Dendritic cell treated with granulocyte-macrophage colony-stimulating factor and Interleukin-4, amounts not matched to agents 40 ng/mL and 50 ng/mL, for 4 days (primary cell): ENCODE measurements around the gene HDAC4.

Source experiments
- H3K27ac Mint-ChIP-seq: one replicate; pipeline ENCODE4 v1.8.0; 2022; ENCODE audit warnings: mild to moderate bottlenecking, mixed read lengths
- H3K27me3 Mint-ChIP-seq: one replicate; pipeline ENCODE4 v1.8.0; 2022; ENCODE audit warnings: mild to moderate bottlenecking, mixed read lengths
- H3K36me3 Mint-ChIP-seq: one replicate; pipeline ENCODE4 v1.8.0; 2022; ENCODE audit warnings: low read depth, mixed read lengths
- H3K4me1 Mint-ChIP-seq: one replicate; pipeline ENCODE4 v1.8.0; 2022; ENCODE audit warnings: low read depth, mixed read lengths
- H3K4me3 Mint-ChIP-seq: one replicate; pipeline ENCODE4 v1.8.0; 2022; ENCODE audit warnings: mild to moderate bottlenecking, moderate library complexity, mixed read lengths
- H3K9me3 Mint-ChIP-seq: one replicate; pipeline ENCODE4 v1.8.0; 2022; ENCODE audit warnings: mixed read lengths
- intact Hi-C: fragments of 100-400 bp; cut with micrococcal nuclease; formaldehyde crosslinking; loops from one replicate; pipeline ENCODE4 v1.15.0; 2022

HDAC4 gene

DNA sequence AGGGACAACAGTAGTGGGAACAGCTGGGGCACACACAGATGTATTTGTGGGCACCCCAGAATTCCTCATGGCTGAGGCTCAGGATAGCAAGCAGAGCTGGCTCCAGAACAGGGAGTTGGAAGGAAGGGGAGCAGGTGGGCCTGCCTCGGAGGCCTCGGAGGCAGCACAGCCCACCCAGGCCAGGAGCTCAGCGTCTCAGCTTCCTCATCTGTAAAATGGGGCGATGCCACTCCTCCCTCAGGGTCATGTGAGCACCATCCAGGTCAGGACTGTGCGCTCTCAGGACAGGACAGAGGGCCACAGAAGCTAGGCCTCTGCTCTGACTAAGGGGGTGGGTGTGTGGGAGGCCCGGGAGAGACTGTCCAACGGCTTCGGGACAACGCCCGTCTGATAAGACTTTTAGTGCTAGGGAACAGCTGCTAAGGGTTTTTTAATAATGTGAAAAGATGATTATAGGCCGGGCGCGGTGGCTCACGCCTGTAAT, 106.2 kb downstream of the HDAC4 start:
- Mint-ChIP-seq H3K36me3 (no peaks in the 10 kb centered on the region), H3K4me3 (no peak overlapping the region), H3K9me3 (no peaks in the 10 kb centered on the region), H3K27me3 (no peaks in the 10 kb centered on the region), H3K27ac (peak overlapping the region; percentile 14), H3K4me1 (peaks cover 30% of the 10 kb centered on the region)
- intact Hi-C loops, result no loop called here

DNA sequence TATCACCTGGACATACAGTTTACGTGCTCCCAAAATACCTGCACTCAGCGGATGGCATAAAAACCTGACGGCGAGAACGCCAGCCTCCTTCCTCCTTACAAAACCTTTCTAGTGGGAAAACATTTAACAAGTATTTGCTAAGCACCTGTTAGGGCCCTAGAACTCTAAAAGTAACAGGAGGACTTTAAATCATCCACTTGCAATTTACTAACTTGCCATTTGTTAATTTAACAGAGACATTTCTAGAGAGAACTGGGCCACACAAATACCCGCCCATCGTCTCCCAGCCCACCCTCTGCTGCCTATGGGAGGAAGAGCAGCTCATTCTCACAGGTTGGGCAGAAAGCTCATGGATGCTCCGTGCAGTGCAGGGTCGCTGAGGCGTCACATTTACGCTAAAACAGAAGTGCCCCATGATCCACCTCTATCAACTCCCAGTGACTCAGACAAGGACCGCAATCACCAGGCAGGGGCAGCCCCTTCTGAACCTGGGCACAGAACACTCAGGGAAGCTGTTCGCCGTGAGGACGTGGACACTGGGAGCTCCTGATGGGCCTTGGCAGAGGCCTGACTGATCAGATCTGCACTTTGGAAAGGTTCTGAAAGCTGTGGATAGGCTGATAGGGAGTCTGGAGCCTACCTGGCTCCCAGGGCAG, 106.9 kb downstream of the HDAC4 start:
- intact Hi-C loops, result no loop called here
- no peak overlapping the region for H3K4me3 Mint-ChIP-seq
- peak overlapping the region; percentile 14 for H3K27ac Mint-ChIP-seq
- no peaks in the 10 kb centered on the region for H3K9me3 Mint-ChIP-seq
- H3K27me3 Mint-ChIP-seq, result no peaks in the 10 kb centered on the region
- H3K4me1 Mint-ChIP-seq, result peaks cover 37% of the 10 kb centered on the region
- H3K36me3 Mint-ChIP-seq, result no peaks in the 10 kb centered on the region

- intact Hi-C loops, result no loop called here
- no peak overlapping the region for H3K27ac Mint-ChIP-seq
- no peaks in the 10 kb centered on the region for H3K9me3 Mint-ChIP-seq
- H3K36me3 Mint-ChIP-seq, result no peaks in the 10 kb centered on the region
- no peaks in the 10 kb centered on the region for H3K27me3 Mint-ChIP-seq
- H3K4me3 Mint-ChIP-seq, result no peak overlapping the region
- peaks cover 40% of the 10 kb centered on the region for H3K4me1 Mint-ChIP-seq
Observed at GRCh38 chr2:239292959-239293774, 107.7 kb downstream of the HDAC4 start.

GRCh38 chr2:239292531-239292930, 108.3 kb downstream of the HDAC4 start:
- Mint-ChIP-seq H3K27me3 (no peaks in the 10 kb centered on the region), H3K4me1 (peaks cover 40% of the 10 kb centered on the region), H3K27ac (no peak overlapping the region), H3K4me3 (no peak overlapping the region), H3K36me3 (no peaks in the 10 kb centered on the region), H3K9me3 (no peaks in the 10 kb centered on the region)
- intact Hi-C loops, result no loop called here

- Mint-ChIP-seq H3K36me3 (no peaks in the 10 kb centered on the region), H3K4me3 (no peak overlapping the region), H3K27me3 (no peaks in the 10 kb centered on the region), H3K9me3 (no peaks in the 10 kb centered on the region), H3K4me1 (peaks cover 40% of the 10 kb centered on the region), H3K27ac (no peak overlapping the region)
- intact Hi-C loops, result no loop called here
Observed at GRCh38 chr2:239291475-239292350, 109.1 kb downstream of the HDAC4 start.

DNA sequence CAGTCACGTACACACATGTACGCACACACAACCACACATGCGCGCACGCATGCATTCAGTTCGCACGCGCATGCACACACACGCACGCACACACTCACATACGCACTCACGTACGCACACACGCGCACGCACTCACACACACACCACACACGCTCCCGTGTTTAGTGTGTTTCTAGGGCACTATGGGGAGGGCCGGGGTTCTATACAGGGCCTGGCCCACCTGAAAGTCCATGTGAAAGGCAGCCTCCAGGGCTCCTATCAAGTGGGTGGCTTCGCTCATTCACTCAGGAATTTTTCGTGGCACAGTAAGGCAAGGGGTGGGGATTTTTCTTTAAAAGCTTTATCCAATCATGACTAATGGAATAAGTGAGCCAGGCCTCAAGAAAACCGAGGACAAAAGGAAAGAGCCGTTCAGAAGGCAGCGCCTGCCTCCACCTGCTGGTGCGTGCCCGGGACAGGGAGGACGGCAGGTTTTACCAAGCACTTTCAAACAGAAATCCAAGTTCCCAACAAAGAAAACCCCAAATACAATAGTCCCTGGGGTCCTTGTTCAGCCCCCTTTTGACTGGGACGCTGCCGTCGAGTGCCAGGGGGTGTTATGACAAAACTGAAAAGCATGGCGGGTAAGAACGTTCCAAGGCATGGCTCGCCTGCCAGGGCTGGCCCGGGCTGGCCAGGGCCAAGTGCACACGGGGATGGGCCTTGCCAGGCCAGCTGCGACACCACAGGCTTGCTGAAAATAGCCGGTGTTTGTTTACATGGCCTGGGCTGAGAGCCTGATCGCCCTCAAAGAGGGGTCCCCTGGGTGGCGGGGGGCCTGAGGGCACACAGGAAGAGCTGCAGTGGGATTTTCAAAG, 110.0 kb downstream of the HDAC4 start:
- no peak overlapping the region for H3K4me3 Mint-ChIP-seq
- no peak overlapping the region for H3K27ac Mint-ChIP-seq
- no peaks in the 10 kb centered on the region for H3K36me3 Mint-ChIP-seq
- H3K9me3 Mint-ChIP-seq, result no peaks in the 10 kb centered on the region
- no peaks in the 10 kb centered on the region for H3K27me3 Mint-ChIP-seq
- peaks cover 37% of the 10 kb centered on the region for H3K4me1 Mint-ChIP-seq
- intact Hi-C loops, result no loop called here

- Mint-ChIP-seq H3K4me3 (no peak overlapping the region), H3K27ac (peak overlapping the region; percentile 68), H3K36me3 (no peaks in the 10 kb centered on the region), H3K4me1 (peaks cover 27% of the 10 kb centered on the region), H3K27me3 (no peaks in the 10 kb centered on the region), H3K9me3 (no peaks in the 10 kb centered on the region)
- intact Hi-C loops, result no loop called here
Observed at GRCh38 chr2:239289545-239289944, 111.3 kb downstream of the HDAC4 start.

- Mint-ChIP-seq H3K27ac (peak overlapping the region; percentile 68), H3K4me3 (peak overlapping the region; percentile 53), H3K4me1 (peaks cover 22% of the 10 kb centered on the region), H3K36me3 (no peaks in the 10 kb centered on the region), H3K9me3 (no peaks in the 10 kb centered on the region), H3K27me3 (no peaks in the 10 kb centered on the region)
- intact Hi-C loops, result no loop called here
Observed at GRCh38 chr2:239288951-239289511, 111.8 kb downstream of the HDAC4 start.

- H3K36me3 Mint-ChIP-seq, result no peaks in the 10 kb centered on the region
- no peaks in the 10 kb centered on the region for H3K27me3 Mint-ChIP-seq
- intact Hi-C loops, result no loop called here
- peaks cover 21% of the 10 kb centered on the region for H3K4me1 Mint-ChIP-seq
- no peaks in the 10 kb centered on the region for H3K9me3 Mint-ChIP-seq
- no peak overlapping the region for H3K27ac Mint-ChIP-seq
- H3K4me3 Mint-ChIP-seq, result no peak overlapping the region
Observed at GRCh38 chr2:239288237-239288636, 112.6 kb downstream of the HDAC4 start.

GRCh38 chr2:239287461-239287860, 113.4 kb downstream of the HDAC4 start:
- H3K27ac Mint-ChIP-seq, result no peak overlapping the region
- no peak overlapping the region for H3K4me3 Mint-ChIP-seq
- peaks cover 21% of the 10 kb centered on the region for H3K4me1 Mint-ChIP-seq
- H3K27me3 Mint-ChIP-seq, result no peaks in the 10 kb centered on the region
- no peaks in the 10 kb centered on the region for H3K36me3 Mint-ChIP-seq
- H3K9me3 Mint-ChIP-seq, result no peaks in the 10 kb centered on the region
- intact Hi-C loops, result no loop called here

- intact Hi-C loops, result no loop called here
- Mint-ChIP-seq H3K4me3 (no peak overlapping the region), H3K4me1 (peaks cover 21% of the 10 kb centered on the region), H3K27ac (no peak overlapping the region), H3K27me3 (no peaks in the 10 kb centered on the region), H3K9me3 (no peaks in the 10 kb centered on the region), H3K36me3 (no peaks in the 10 kb centered on the region)
Observed at GRCh38 chr2:239286901-239287300, 113.9 kb downstream of the HDAC4 start.

DNA sequence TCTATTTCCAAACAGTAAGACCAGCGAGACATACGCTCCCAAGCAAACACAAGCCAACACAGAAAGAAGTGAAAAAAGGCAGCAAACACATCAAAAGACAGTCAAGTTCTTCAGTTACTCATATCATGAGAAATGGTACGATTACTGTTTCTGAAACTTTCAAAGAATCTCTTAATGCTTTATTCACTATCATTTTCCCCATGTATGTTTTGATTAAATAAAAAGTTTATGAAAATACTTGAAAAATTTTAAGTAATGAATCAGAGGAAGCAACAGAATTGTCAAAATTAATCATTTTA, 114.9 kb downstream of the HDAC4 start:
- Mint-ChIP-seq H3K4me3 (no peak overlapping the region), H3K4me1 (peaks cover 21% of the 10 kb centered on the region), H3K36me3 (no peaks in the 10 kb centered on the region), H3K27ac (no peak overlapping the region), H3K9me3 (no peaks in the 10 kb centered on the region), H3K27me3 (no peaks in the 10 kb centered on the region)
- intact Hi-C loops, result no loop called here
